GM18907 (cell line): ENCODE data around the gene UBE3C.
A peak's percentile ranks its signal among the peaks of the same experiment; 100 is the strongest.

Experiments
- ATAC-seq: cut with Tn5 transposase; IDR thresholded peaks from one replicate; pipeline ENCODE4 v1.9.1; 2021; ENCODE audit warnings: mild to moderate bottlenecking, moderate library complexity; ENCODE audit not compliant: unreplicated experiment

The UBE3C gene

DNA sequence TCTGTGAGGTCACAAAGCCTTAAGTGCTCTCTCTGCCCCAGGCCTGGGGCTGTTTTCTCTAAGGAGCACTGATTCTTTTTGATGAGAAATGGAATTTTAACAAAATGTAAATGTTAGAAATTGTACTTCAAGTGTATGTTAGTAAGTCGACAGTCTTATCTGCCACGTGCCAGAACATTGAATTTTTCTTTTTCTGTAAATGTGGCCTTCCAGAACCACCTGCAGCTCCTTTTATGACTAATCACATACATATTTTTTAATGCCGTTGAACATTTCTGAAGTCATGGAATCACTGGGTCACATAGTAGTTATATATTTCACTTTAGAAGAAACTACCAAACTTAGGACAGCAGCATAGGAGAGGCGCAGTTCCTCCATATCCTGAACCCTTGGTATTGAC lies 38.0 kb downstream of the UBE3C start:
- ATAC-seq: no peak

DNA sequence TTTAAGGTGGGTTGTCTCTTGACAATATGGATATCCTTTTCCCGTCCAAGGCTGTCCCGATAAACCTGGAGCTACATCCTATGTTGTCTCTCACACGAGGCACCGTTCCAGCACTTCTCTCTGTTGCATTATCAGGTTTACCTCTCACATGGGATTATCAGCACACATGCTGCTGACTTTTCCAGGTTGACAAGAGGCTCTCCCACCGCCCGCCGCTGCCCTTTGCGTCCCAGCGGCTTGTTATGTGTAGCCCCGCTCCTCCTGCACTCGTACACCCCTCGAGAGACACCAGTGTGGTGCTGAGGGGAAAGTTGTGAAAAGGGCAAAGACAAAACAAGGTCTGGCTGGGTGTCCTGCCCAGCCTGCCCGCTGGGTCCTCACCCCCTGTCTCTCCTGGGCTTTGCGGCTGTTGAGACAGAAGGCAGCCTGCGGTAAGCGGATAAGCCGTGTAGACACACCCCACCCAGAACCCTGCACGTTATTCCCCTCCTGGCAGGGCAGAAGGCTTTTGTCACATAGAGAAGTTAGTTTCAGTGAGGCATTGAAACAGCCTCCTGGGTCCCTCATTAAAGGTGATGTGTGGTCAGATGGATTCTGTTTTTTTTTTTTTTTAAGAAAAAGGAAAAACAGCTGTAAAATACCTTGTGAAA lies 38.7 kb downstream of the UBE3C start:
- ATAC-seq: no peak

DNA sequence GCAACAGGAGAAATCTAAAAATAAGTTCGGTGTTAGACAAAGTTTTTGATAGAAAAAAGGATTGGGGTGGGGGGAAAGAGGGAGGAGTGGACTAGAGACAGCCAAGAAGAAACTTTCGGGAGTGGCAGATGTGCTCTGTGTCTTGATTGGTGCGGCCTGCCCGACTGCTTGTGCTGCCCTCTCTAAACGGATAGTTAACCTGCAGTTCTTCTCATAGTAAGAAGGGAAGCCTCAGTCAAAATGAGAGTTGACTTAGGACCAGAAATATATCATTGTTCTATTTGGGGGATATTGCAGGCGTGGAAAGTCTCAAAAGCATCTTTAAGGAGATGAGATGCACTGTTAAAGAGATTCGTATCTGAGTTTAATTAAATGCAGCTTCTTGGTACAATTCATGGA lies 39.3 kb downstream of the UBE3C start:
- ATAC-seq: no peak

DNA sequence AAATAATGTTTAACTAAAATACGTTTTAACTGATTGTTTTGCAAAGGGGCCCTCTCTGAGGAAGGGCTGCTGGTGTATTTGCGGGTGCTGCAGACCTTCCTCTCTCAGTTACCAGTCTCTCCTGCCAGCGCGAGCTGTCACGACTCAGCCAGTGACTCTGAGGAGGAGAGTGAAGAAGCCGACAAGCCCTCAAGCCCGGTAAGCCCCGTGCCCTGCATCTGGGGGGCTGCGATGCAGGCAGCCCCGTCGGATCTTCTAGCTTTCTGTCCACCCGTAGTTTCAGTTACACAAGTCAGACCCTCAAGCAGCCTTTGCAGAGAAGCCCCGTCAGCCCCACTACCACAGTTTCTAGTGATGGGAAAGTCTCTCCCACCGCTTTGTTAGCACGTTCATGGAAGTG lies 45.1 kb downstream of the UBE3C start:
- no peak for ATAC-seq

DNA sequence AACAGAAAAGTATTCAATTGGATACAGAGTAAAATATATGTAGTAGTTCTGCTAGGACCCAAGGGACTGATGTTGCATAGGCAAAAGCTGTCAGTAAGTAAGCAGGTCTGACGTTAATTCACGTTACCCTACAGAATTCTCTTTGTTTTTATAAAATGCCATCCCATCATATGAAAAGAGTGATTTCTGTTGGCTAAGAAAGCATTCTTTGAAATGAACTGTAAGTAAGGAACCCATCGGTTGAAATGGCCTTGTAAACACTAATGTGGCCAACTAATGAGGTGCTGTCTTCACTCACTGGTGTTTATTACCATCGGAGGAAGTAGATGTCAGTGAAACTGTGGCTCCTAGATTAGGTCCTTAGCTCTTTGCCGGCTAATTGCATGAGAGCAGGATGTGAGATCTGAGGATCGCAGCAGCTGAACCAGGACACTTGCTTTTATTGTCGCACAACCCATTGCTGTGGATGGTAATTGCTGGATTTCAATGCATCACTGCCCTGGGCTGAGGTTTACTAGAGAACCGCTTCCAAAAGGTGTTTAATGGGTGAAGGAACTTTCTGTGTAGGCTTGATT lies 49.5 kb downstream of the UBE3C start:
- no peak for ATAC-seq

DNA sequence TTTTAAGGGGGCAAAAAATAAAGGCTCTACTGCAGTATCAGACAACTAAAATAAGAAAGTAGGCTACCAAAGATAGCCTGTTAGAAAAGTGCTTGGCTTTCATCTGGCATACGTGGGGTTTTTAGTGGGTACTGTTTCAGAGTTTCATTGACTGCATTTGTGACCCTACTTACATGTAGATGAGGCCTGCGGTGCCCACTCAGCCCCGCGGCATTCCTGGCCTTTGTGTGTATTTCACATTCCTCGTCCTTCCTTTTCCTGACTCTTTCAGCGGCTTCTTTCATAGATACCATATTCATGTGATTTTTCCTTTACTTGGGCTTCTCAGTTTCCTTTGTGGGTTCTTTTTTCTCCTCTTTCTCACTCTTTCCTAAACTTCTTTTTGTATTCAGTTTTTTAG lies 50.7 kb downstream of the UBE3C start:
- ATAC-seq: no peak

DNA sequence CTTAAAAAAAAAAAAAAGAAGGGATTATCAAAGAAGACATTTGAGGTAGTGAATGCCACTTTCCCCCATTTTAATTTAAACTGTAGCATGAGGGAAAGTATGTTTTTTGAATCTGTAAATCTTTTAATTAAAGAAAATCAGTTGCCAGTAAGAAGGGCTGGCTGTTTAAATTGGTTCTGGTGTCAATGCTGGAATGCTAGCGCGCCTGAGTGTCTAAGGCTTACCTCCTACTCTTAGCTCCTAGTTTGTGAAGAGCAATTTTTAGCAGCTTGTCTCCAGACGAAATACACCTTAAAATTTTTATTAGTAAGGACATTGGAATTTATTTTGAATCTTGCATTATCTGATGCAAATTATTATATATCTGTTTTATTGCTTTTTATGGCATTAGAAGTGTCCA lies 54.1 kb downstream of the UBE3C start:
- no peak for ATAC-seq

DNA sequence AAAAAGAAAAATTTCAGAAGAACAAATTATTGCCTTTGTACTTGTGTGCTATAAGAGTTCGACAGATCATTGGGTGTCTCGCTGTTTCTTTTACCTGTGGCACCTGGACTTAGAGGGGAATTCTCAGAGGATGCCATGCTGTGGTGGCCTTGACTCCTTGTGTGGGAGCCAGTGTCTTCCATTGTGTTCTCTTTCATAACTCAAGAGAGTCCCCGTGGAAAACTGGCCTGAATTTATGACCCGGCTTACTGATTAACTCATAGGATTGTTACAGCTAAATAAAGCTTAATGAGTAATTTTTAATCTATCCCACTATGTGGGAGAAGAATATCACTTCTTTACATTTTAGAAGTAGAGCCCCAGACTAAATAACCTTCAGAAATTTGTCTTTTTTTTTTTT lies 54.5 kb downstream of the UBE3C start:
- no peak for ATAC-seq

DNA sequence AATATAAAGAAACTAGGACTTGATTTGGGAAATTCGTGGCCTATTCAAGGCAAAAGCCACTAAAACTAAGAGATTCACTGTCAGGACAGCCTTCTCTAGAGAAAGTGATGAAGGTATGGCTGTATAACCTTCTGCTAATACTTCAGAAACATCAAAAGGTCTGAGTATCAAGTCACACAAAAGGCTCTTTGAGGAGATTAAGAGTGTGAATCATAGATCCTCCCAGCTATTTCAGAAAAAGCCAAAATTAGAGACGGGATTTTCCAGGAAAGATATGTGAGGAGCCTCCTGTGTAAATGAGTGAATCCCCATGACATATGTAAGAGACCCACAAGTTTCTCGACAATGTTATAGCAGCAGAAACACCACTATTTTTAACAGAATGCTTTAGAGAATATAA lies 56.2 kb downstream of the UBE3C start:
- no peak for ATAC-seq

DNA sequence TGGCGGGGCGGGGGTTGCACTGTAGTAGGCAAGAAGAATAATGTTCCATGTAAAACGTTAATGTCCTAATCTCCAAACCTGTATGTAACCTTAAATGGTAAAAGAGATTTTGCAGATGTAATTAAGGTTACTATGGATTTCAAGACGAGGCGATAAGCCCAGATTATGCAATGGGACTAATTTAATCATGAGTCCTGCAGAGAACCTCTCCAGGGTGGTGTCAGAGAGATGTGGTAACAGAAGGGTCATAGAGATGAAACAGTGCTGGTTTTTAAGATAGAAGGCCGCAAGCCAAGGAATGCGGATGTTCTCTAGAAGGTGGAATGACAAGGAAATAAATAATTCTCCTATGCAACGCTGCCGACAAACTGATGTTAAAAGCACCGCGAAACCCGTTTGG lies 57.1 kb downstream of the UBE3C start:
- no peak for ATAC-seq

DNA sequence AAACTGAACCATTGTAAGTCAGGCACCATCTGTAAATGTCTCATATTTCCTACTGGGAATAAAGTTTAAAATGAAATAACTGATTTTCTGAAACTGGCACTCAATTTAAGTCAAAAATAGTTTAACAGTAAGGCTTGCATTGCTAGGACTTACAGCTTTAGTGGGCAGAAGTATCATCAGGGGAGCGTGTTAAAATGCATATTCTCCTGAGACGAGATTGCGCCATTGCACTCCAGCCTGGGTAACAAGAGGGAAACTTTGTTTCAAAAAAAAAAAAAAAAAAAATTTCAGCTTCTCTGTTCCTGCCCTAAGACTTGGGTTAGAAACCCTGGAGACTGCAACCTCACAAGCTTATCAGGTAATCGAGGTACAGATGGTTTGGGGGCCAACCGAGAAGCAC lies 65.4 kb downstream of the UBE3C start:
- no peak for ATAC-seq

DNA sequence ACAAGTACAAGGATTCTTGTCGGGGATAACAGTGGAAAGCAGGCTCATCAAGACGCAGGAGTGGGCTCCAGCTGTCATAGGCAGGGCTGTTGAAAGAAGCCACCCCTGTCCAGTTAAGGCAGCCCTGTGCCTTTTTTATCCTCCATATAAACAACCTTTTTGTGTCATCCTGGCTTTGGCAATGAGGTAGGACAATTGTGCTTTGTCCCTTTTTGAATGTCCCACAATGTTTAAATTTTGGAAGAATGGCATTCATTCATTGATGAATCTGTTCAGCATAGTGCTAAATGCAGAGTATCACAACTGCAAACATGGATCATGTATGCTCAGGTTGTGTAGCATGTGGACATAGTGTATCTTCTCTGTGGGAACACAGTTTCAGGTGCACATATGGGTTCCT lies 66.7 kb downstream of the UBE3C start:
- no peak for ATAC-seq

DNA sequence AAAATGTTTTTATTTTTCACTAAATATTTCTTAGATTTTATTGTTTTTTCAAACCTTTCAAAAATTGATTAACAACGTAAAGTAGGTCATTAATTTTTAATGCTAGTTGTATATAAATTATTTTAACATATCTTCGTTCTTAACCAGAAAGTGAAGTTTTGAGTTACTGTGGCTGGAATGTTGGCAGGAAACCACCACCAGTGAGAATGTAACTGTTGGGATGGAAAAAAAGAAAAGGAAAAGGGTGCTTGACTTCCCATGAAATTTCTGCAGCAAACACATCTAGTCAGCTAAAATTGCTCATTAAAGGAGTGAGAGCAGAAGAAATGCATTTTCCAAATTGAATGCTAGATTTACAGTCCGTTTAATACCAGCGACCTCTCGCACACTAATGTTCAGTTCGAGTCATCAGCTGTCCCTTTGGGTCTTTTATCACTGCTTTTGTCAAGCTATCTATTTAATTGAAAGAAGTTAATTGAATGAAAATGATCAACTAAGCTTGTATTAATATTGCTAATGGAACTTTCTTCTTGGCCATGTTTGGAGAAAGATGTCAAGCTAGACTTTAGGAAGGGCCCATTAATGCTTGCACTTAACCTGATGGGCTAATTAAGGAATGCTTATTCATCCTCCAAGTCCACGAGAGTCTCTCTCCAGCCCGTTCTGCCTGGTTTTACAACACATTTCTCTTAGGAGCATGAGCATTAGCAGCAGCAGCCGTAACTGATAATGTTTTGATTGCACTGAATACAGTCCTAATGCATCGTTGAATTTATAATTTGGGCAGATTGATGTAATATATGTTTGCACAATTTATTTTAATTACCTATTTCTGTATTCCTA lies 70.1 kb downstream of the UBE3C start:
- no peak for ATAC-seq

DNA sequence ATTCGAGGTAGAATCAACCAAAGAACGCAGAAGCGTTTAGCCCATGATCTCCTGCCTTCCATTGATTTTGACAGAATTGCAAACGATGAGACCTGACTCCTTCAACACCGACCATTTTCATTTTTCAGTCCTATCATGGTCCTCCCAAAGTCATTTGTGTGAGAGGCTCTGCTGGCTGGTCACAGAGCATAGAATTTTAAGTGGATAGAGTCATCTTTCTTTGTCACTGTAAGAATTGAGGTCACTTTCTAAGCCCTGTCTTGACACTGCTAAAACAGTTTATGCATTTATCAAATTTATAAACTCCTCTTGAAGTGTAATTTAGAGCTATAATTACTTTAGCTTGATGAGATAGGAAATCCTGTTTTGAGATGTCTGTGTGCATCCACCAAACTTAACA lies 72.0 kb downstream of the UBE3C start:
- ATAC-seq: no peak

DNA sequence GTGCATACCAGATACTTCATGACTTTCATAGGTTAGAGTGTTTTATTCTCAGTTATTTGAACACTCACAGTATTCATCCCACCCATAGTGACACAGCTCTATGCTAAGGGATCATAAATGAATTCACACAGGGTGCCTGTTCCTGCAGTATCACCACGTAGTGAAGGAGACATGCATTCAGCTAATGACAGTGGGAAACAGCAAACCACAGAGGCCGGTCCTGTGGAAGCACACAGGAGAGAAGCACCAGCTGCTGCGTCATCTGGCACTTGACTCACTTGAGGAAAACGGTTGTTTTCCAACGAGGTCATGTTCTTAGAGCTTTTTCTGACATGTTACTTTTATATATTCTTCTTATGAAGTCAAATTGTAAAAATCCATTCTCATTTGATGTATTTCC lies 73.0 kb downstream of the UBE3C start:
- ATAC-seq: no peak

DNA sequence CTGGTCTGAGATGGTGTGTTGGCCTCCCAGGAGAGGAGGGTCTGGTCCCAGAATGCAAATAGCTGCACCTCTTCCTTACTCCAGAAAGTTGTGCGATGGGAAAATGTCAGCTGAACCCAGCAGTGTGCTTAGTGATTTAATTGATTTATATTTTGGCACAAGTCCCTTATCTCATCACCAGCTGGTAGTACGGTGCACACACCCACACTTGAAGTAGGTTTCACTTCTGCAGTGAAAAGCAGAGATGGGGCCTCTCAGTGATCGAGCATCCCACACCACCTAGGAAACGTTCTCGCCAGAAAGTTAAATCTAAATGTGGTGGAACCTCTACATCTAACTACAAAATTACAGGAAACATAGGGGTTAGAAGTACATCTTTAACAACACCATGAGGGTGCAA lies 80.4 kb downstream of the UBE3C start:
- ATAC-seq: peak; percentile 65

DNA sequence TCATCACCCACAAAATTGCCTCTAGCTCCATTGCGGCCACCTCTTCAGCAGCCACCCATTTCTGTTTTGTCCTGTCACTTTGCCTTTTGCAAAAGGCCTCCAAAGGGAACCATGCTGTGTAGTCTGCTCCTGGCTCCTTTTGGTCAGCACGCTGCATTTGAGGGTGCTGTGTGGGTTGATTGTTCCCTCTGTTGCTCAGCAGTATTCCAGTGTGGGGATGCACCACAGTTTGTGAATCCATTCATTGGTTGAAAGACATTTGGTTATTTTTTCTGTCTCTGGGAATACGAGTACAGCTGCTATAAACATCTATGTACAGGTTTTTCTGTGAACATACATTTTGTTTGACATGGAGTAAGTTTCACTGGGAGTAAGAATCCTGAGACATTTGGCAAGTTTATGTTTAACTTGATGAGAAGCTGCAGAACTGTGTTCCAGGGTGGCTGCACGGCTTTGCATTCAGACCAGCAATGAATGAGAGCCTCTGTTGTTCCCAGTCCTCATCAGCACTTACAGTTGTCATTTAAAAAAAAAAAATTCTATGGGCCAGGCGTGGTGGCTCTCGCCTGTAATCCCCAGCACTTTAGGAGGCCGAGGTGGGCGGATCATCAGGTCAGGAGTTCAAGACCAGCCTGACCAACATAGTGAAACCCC lies 82.3 kb downstream of the UBE3C start:
- ATAC-seq: no peak

DNA sequence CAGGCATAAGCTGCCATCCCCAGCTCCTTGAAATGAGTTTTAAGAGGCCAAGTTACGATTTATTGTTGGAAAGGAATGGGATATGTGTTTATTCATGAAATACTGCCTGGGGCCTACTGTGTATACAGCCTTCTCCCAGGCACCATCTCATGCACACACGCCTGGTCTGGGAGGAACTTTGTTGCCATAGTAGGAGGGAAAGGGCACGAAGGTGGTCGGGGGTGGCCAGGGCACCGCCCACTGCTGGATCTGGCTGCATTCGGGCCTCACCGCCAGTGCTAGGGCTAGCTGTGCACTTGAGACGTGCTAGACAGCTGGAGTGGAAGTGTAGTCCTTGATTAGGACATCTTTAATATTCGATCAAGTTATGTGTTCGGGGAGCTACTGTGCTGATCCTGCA lies 84.0 kb downstream of the UBE3C start:
- ATAC-seq: no peak

DNA sequence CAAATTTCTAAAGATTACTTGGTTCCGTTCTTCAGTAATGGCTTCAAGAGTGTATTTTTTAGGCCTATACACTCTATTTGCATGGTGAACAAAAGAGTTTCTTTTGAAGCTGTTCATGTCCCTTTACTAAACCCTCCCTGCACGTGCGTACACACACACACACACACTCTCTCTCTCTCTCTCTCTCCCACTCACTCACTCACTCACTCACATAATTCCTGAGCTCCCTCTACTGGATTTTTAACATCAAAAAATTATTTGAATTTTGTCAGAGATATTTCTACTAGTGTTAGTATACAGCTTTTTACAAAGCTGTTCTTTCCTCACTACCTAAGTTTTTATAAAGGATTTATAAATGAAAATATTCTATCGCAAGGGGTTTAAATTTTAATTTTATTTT lies 85.9 kb downstream of the UBE3C start:
- ATAC-seq: no peak

DNA sequence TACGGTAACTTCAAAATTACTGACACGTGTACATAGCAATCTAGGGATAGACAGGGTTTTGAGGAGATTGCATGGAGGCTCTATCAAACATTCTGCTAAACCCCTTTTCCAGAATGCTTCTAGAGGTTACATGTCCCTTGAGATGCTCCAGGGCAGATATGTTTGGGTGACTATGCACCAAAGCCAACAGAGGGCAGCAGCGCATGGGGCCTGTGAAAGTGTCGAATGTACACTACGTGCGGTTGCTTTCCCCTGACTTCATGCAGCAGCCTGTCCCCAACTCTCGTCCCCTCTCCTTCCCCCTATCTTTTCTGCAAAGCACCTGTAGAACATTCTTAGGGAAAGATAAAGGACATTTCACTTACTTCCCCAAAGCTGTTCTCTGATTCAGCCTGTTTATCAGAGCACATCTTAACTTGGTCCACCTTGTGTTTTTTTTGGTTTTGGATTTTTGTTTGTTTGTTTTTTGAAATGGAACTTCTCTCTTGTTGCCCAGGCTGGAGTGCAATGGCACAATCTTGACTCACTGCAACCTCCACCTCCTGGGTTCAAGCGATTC lies 90.2 kb downstream of the UBE3C start:
- no peak for ATAC-seq

DNA sequence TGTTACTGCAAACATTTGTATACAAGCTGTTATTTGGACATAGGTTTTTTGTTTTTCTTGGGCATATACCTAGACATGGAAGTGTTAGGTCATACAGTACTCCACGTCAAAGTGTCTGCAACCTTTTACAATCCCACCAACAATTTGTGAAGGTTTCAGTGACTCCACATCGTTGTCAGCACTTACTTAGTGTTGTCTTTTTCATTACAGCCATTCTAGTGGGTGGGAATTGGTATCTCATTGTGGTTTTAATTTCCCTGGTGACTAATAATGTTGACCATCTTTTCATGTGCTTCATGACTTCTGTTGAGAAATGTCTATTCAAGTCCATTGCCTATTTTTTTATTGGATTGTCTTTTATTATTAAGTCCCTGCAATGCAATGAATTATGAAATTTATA lies 95.0 kb downstream of the UBE3C start:
- ATAC-seq: no peak

DNA sequence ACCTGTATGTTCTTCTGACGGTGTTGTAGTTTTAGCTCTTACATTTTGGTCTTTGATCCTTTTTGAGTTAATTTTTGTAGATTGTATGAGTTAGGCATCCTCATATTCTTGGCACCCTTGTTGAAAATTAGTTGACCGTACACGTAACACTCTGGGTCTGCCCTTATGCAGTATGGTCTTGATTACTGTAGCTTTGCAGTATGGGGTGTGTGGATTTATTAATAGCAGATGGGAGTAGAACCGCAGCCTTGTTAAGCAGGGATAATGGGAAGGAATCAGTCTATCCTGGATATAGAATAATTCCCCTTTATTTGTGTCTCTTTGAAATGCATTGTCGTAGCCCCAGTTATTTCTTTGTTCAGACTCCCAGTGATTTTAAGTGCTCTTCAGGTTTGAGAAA lies 95.5 kb downstream of the UBE3C start:
- no peak for ATAC-seq
